HEK293T (cell line): ENCODE measurements around the gene ARHGEF7.
A peak's percentile ranks its signal among the peaks of the same experiment; 100 is the strongest.

Experiments
- CTCF ChIA-PET: fragments of 350-600 bp; formaldehyde crosslinking; extraction: SDS; loops from one replicate; lab custom pipeline; 2021; ENCODE audit warnings: antibody characterized with exemption, inconsistent platforms; lab: Yijun Ruan, JAX
- POLR2A ChIA-PET: fragments of 350-600 bp; formaldehyde crosslinking; extraction: SDS; loops from one replicate; lab custom pipeline; 2020; ENCODE audit warnings: antibody characterized with exemption, inconsistent platforms; lab: Yijun Ruan, JAX
- DNase-seq: peaks from one replicate; pipeline ENCODE4 v3.0.0; 2012; ENCODE audit warnings: mixed read lengths; ENCODE audit errors: extremely low spot score
- ARNT ChIP-seq: fragments of 450-650 bp; IDR thresholded peaks from 2 replicates; pipeline ENCODE4 v1.6.1; 2017; ENCODE audit warnings: mild to moderate bottlenecking
- BHLHE40 ChIP-seq: fragments of 450-650 bp; IDR thresholded peaks from 2 replicates; pipeline ENCODE4 v1.6.1; 2016; ENCODE audit warnings: mild to moderate bottlenecking, moderate library complexity, borderline replicate concordance
- CTBP1 ChIP-seq: fragments of 450-650 bp; IDR thresholded peaks from 2 replicates; pipeline ENCODE4 v1.6.1; 2016; ENCODE audit warnings: borderline replicate concordance
- ELF4 ChIP-seq: fragments of 450-650 bp; IDR thresholded peaks from 2 replicates; pipeline ENCODE4 v1.6.1; 2017; ENCODE audit warnings: antibody characterized with exemption
- FOXA1 ChIP-seq: fragments of 450-650 bp; IDR thresholded peaks from 2 replicates; pipeline ENCODE4 v1.6.1; 2016; ENCODE audit warnings: mild to moderate bottlenecking
- FOXK2 ChIP-seq: fragments of 450-650 bp; IDR thresholded peaks from 2 replicates; pipeline ENCODE4 v1.6.1; 2016; ENCODE audit warnings: mild to moderate bottlenecking
- FOXM1 ChIP-seq: fragments of 450-650 bp; IDR thresholded peaks from 2 replicates; pipeline ENCODE4 v1.6.1; 2017; ENCODE audit warnings: mild to moderate bottlenecking, borderline replicate concordance
- HDGF ChIP-seq: fragments of 450-650 bp; IDR thresholded peaks from 2 replicates; pipeline ENCODE4 v1.6.1; 2017; ENCODE audit warnings: antibody characterized with exemption, borderline replicate concordance
- L3MBTL2 ChIP-seq: fragments of 450-650 bp; conservative IDR thresholded peaks from 2 replicates; pipeline ENCODE4 v1.6.1; 2016; ENCODE audit warnings: mild to moderate bottlenecking
- LEF1 ChIP-seq: fragments of 450-650 bp; IDR thresholded peaks from 2 replicates; pipeline ENCODE4 v1.6.1; 2017; ENCODE audit warnings: mild to moderate bottlenecking, borderline replicate concordance
- NFRKB ChIP-seq: fragments of 450-650 bp; IDR thresholded peaks from 2 replicates; pipeline ENCODE4 v1.6.1; 2016; ENCODE audit warnings: mild to moderate bottlenecking, moderate library complexity
- PKNOX1 ChIP-seq: fragments of 450-650 bp; IDR thresholded peaks from 2 replicates; pipeline ENCODE4 v1.6.1; 2016
- SP1 ChIP-seq: fragments of 450-650 bp; IDR thresholded peaks from 2 replicates; pipeline ENCODE4 v1.6.1; 2017
- SUZ12 ChIP-seq: fragments of 450-650 bp; IDR thresholded peaks from 2 replicates; pipeline ENCODE4 v1.6.1; 2016; ENCODE audit warnings: mild to moderate bottlenecking
- TARDBP ChIP-seq: fragments of 450-650 bp; IDR thresholded peaks from 2 replicates; pipeline ENCODE4 v1.6.1; 2016
- ZNF384 ChIP-seq: fragments of 450-650 bp; IDR thresholded peaks from 2 replicates; pipeline ENCODE4 v1.6.1; 2016

The ARHGEF7 gene

DNA sequence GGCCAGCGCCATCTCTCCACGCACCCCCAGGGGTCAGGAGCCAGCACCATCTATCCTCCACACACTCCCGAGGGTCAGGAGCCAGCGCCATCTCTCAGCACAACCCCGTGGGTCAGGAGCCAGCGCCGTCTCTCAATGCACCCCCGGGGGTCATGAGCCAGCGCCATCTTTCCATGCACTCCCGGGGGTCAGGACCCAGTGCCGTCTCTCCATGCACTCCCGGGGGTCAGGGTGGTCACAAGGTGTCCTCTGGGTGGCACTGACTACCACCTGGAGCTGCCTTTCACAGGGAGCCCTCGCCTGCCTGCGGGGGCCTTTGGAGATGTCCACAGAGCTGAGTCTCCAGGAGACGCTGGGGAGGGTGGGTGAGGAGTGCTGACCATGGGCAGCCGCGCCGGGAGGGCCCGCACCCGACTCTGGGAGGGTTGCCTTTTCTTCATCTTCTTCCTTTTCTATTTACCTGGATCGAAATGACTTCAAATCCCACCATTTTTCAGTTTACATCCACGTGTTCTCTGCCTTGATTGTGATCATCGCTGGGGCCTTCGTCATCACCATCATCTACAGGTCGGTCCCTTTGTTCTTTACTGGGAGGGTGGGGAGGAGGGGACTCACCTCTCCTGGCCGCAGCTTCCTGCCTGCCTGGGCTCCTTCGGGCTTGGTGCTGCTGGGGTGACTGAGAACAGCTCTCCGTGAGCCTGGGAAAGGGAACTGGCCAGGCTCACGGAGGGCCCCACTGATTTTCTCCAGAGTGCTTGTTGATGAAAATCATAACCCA, 224.4 kb downstream of the ARHGEF7 start:
- TF ChIP-seq PKNOX1: no peak
- TF ChIP-seq BHLHE40: no peak
- no peak for TF ChIP-seq HDGF
- no peak for TF ChIP-seq ZNF384
- no peak for TF ChIP-seq L3MBTL2
- no peak for TF ChIP-seq ELF4
- TF ChIP-seq FOXK2: no peak
- no peak for TF ChIP-seq ARNT
- TF ChIP-seq TARDBP: no peak
- no peak for TF ChIP-seq LEF1
- no peak for TF ChIP-seq SP1
- no peak for TF ChIP-seq SUZ12
- TF ChIP-seq CTBP1: no peak
- no peak for TF ChIP-seq FOXA1
- no peak for TF ChIP-seq FOXM1
- DNase-seq: no peak
- POLR2A ChIA-PET: no interaction called here
- CTCF ChIA-PET: no interaction called here

DNA sequence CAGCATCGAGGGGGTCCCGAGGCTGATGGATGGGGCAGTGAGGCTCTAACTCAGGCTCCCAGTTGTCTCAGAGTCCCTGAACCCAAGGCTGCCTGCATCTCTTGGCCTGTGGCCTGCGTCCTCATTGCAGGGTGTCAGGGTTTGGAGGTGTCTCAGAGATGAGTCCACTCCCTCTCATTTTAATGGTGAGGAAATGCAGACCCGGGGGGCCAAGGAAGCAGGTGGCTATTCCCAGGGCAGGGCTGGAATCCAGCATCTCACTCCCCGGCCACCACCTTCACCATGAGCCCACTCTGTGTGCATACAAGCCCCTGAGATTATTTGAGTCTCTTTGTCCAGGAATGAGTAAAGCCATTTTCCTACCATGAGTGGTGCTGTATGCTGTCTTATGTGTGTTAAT, 226.8 kb downstream of the ARHGEF7 start:
- ChIA-PET POLR2A (no interaction called here), CTCF (no interaction called here)
- DNase-seq: no peak
- TF ChIP-seq LEF1: no peak
- no peak for TF ChIP-seq ZNF384

DNA sequence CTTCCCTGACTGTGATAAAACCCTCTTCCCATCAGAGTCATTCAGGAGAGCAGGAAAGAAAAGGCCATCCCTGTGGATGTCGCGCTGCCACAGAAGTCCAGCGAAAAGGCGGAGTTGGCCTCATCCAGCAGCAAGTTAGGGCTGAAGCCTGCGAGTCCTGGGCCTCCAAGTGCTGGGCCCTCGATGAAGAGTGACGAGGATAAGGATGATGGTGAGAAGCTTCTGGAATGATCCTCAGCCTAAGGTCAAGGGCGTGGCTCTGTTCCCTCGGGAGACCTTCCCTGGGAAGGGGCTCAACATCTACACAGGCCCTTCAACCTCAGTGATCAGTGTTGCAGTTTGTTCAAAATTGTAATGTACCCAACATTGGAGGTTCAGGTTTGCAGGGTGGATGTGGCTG, 227.6 kb downstream of the ARHGEF7 start:
- POLR2A ChIA-PET: no interaction called here
- CTCF ChIA-PET: no interaction called here
- no peak for TF ChIP-seq LEF1
- TF ChIP-seq CTBP1: no peak
- TF ChIP-seq SUZ12: no peak
- TF ChIP-seq ELF4: no peak
- TF ChIP-seq HDGF: no peak
- TF ChIP-seq FOXA1: no peak
- no peak for TF ChIP-seq PKNOX1
- no peak for TF ChIP-seq NFRKB
- no peak for TF ChIP-seq FOXM1
- TF ChIP-seq SP1: no peak
- TF ChIP-seq FOXK2: no peak
- TF ChIP-seq TARDBP: no peak
- TF ChIP-seq ZNF384: no peak
- no peak for TF ChIP-seq BHLHE40
- no peak for TF ChIP-seq ARNT
- no peak for TF ChIP-seq L3MBTL2
- no peak for DNase-seq

DNA sequence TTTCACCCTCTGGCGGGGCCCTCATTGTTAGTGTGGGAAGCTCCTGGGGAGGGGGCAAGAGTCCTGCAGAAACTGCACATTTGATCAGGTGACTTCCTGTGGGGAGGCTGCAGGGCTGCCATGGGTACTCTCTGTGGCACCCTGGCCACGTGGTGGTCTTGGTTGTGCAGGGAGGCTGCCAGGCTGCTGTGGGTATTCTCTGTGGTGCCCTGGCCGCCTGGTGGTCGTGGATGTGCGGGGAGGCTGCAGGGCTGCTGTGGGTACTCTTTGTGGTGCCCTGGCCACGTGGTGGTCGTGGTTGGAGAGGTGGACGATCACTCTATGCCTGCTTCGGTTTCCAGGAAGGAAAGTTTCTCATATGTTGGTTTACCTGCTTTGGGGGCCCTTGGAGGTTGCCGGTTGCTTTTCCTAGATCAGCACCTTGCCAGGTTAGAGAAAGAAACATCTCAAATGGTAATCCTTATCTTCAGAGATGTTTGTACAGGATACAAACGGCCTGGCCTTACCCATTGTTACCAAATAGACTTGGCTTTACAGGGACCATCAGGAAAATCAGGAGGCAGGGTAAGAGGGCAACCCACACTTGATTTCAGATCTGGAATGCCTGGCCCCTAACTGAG, 228.2 kb downstream of the ARHGEF7 start:
- ChIA-PET CTCF (no interaction called here), POLR2A (no interaction called here)
- TF ChIP-seq ARNT: no peak
- TF ChIP-seq FOXA1: no peak
- no peak for TF ChIP-seq L3MBTL2
- no peak for TF ChIP-seq TARDBP
- no peak for TF ChIP-seq BHLHE40
- TF ChIP-seq SUZ12: no peak
- no peak for TF ChIP-seq ZNF384
- TF ChIP-seq CTBP1: no peak
- TF ChIP-seq FOXK2: no peak
- no peak for TF ChIP-seq LEF1
- TF ChIP-seq SP1: no peak
- no peak for DNase-seq

GRCh38 chr13:111344471-111345191, 229.5 kb downstream of the ARHGEF7 start:
- CTCF ChIA-PET: interaction anchor here (0.9 kb wide), 1 partner anchor 10 kb away, joined by 4 read pairs; no protein-coding TSS in a partner anchor
- DNase-seq: peak; percentile 35
- POLR2A ChIA-PET: no interaction called here
- TF ChIP-seq SUZ12: no peak
- no peak for TF ChIP-seq PKNOX1
- TF ChIP-seq HDGF: no peak
- no peak for TF ChIP-seq ELF4
- TF ChIP-seq L3MBTL2: no peak
- no peak for TF ChIP-seq FOXM1
- no peak for TF ChIP-seq BHLHE40
- no peak for TF ChIP-seq LEF1
- no peak for TF ChIP-seq ZNF384
- no peak for TF ChIP-seq FOXK2
